ENCODE data around the gene KRTAP10-7.

- TF ChIP-seq CTCF (IDR thresholded peaks at IDR 0.05; ENCODE audit: low read depth, low read length): no peak
- no peak for TF ChIP-seq EZH2phosphoT487 (IDR thresholded peaks at IDR 0.05; ENCODE audit: low read depth)
Measured at GRCh38 chr21:44644878-44645277, 44.5 kb downstream of the KRTAP10-7 start.

Data from OCI-LY3 (cell line).